HepG2 (cell line): ENCODE data around the gene DHH. TPM values are rescaled to one million over a fixed set of nuclear protein-coding genes. Genes with fewer than 3 reads are reported as not detected.
A peak's percentile ranks its signal among the peaks of the same experiment; 100 is the strongest.

Experiments used
- CREM ChIP-seq, 2 experiments: sonication (generic) in 1 of 2; formaldehyde crosslinking in 1 of 2; IDR thresholded peaks; 2 replicates each; pipeline versions ENCODE4 v1.4.0 to v1.6.1; 2016 to 2020; ENCODE audit warnings: antibody characterized with exemption in 1 of 2, mild to moderate bottlenecking in 1 of 2, missing genetic modification reagents in 1 of 2
- DZIP1 ChIP-seq: sonication (generic); formaldehyde crosslinking; IDR thresholded peaks from 2 replicates; pipeline ENCODE4 v1.5.0; 2020; ENCODE audit warnings: mild to moderate bottlenecking, missing genetic modification reagents
- FOXA3 ChIP-seq: IDR thresholded peaks from 2 replicates; pipeline ENCODE4 v1.6.1; 2016; ENCODE audit warnings: missing genetic modification reagents, missing compliant biosample characterization
- FOXP4 ChIP-seq: sonication (generic); formaldehyde crosslinking; IDR thresholded peaks from 2 replicates; pipeline ENCODE4 v1.4.0; 2020; ENCODE audit warnings: missing genetic modification reagents
- KLF15 ChIP-seq: sonication (generic); formaldehyde crosslinking; IDR thresholded peaks from 2 replicates; pipeline ENCODE4 v1.8.1; 2023; ENCODE audit warnings: borderline replicate concordance, mild to moderate bottlenecking, inconsistent platforms, missing genetic modification reagents, mixed read lengths
- MAF1 ChIP-seq: sonication (generic); formaldehyde crosslinking; IDR thresholded peaks from 2 replicates; pipeline ENCODE4 v1.5.0; 2020; ENCODE audit warnings: missing genetic modification reagents, borderline replicate concordance
- NAIF1 ChIP-seq: sonication (generic); formaldehyde crosslinking; IDR thresholded peaks from 2 replicates; pipeline ENCODE4 v1.5.0; 2020; ENCODE audit warnings: mild to moderate bottlenecking, missing genetic modification reagents, borderline replicate concordance
- RXRB ChIP-seq: IDR thresholded peaks from 2 replicates; pipeline ENCODE4 v1.6.1; 2016; ENCODE audit warnings: borderline replicate concordance, missing genetic modification reagents, missing compliant biosample characterization
- SSRP1 ChIP-seq: IDR thresholded peaks from 2 replicates; pipeline ENCODE4 v1.6.1; 2016; ENCODE audit warnings: control low read depth
- TCF7L2 ChIP-seq: IDR thresholded peaks from 2 replicates; pipeline ENCODE4 v1.6.1; 2011; ENCODE audit warnings: mild to moderate bottlenecking, low read depth, low read length, moderate library complexity
- TFE3 ChIP-seq: IDR thresholded peaks from 2 replicates; pipeline ENCODE4 v1.6.1; 2016
- ZBTB34 ChIP-seq: sonication (generic); formaldehyde crosslinking; IDR thresholded peaks from 2 replicates; pipeline ENCODE4 v1.8.0; 2022; ENCODE audit warnings: mild to moderate bottlenecking, missing genetic modification reagents
- ZFP36 ChIP-seq: fragments of 150-350 bp; IDR thresholded peaks from 2 replicates; pipeline ENCODE4 v1.6.1; 2018; ENCODE audit warnings: borderline replicate concordance, low read length, low read depth; ENCODE audit not compliant: partially characterized antibody
- ZFX ChIP-seq: sonication (generic); formaldehyde crosslinking; IDR thresholded peaks from 2 replicates; pipeline ENCODE4 v1.4.0; 2020; ENCODE audit warnings: mild to moderate bottlenecking, low read depth, missing genetic modification reagents, moderate library complexity
- ZKSCAN8 ChIP-seq: IDR thresholded peaks from 2 replicates; pipeline ENCODE4 v1.6.1; 2016; ENCODE audit warnings: borderline replicate concordance, missing genetic modification reagents, missing compliant biosample characterization
- ZNF18 ChIP-seq: sonication (generic); formaldehyde crosslinking; IDR thresholded peaks from 2 replicates; pipeline ENCODE4 v1.8.0; 2022; ENCODE audit warnings: mild to moderate bottlenecking, missing genetic modification reagents; ENCODE audit not compliant: insufficient replicate concordance
- ZNF333 ChIP-seq: sonication (generic); formaldehyde crosslinking; IDR thresholded peaks from 2 replicates; pipeline ENCODE4 v1.4.0; 2020; ENCODE audit warnings: mild to moderate bottlenecking, missing genetic modification reagents, borderline replicate concordance
- ZNF367 ChIP-seq: sonication (generic); formaldehyde crosslinking; IDR thresholded peaks from 2 replicates; pipeline ENCODE4 v1.4.0; 2020; ENCODE audit warnings: missing genetic modification reagents, borderline replicate concordance
- polyA plus RNA-seq, 8 experiments: library from polyadenylated mRNA; depleted of rRNA in 3 of 8; stranded (reverse) in 7 of 8; unstranded in 1 of 8; fragments of >200 nt; fragmentation: Illumina TruSeq in 4 of 8; extraction: Trizol in 4 of 8; gene quantifications; 2 replicates each; pipeline versions ENCODE4 v1.2.1 to v1.2.3, GENCODE V29; 2011 to 2016; ENCODE audit warnings: low read depth in 4 of 8, missing spikeins in 1 of 8, mixed read lengths in 1 of 8; ENCODE audit not compliant: insufficient read depth in 1 of 8
- total RNA-seq, 5 experiments: library from RNA; depleted of rRNA; stranded (reverse); fragments of >200 nt; fragmentation: Illumina TruSeq; extraction: Trizol; gene quantifications; 2 replicates each; pipeline ENCODE4 v1.2.3, GENCODE V29; 2016; ENCODE audit warnings: low read depth in 1 of 5

The DHH gene
- total and polyA plus RNA-seq, 2 of the 13 experiments (the other 11 are each of a cell fraction or from before 2014, with no cell fraction given), result not detected

GRCh38 chr12:49130151-49131050 is 35.8 kb upstream of the DHH start (continued):
- TF ChIP-seq ZNF18 (CRISPR knock-in tag) (peak; percentile 21), TFE3 (CRISPR knock-in tag) (peak; percentile 69), ZFP36 (no peak), RXRB (CRISPR knock-in tag) (peak; percentile 50), KLF15 (CRISPR knock-in tag) (no peak; the same call in 1 of the 2 replicates), ZKSCAN8 (CRISPR knock-in tag) (peak; percentile 17; the same call in 1 of the 2 replicates), FOXP4 (no peak; the same call in none of the 2 replicates), NAIF1 (CRISPR knock-in tag) (peak; percentile 95), ZNF367 (CRISPR knock-in tag) (no peak), DZIP1 (CRISPR knock-in tag) (no peak; the same call in 1 of the 2 replicates), TCF7L2 (no peak), ZFX (CRISPR knock-in tag) (peak; percentile 39), ZNF333 (CRISPR knock-in tag) (no peak; the same call in 1 of the 2 replicates), ZBTB34 (CRISPR knock-in tag) (peak; percentile 64; the same call in 1 of the 2 replicates), FOXA3 (CRISPR knock-in tag) (peak; percentile 30), SSRP1 (CRISPR knock-in tag) (peak; percentile 82; the same call in 1 of the 2 replicates), CREM (IDR thresholded peaks at IDR 0.05) (peak; percentile 33), CREM (CRISPR knock-in tag; IDR thresholded peaks at IDR 0.05) (no peak), MAF1 (no peak)
